Glomerular visceral epithelial cell (primary cell): ENCODE measurements around the gene GPC6.
"Not testable (repeated sequence)": the region's sequence is repeated elsewhere in the genome, so short reads cannot be mapped to it uniquely, and the experiment has no call there.

Experiments
- DNase-seq: peaks from one replicate; pipeline ENCODE4 v3.0.0-alpha.2; 2016; ENCODE audit errors: extremely low spot score

Gene GPC6

DNA sequence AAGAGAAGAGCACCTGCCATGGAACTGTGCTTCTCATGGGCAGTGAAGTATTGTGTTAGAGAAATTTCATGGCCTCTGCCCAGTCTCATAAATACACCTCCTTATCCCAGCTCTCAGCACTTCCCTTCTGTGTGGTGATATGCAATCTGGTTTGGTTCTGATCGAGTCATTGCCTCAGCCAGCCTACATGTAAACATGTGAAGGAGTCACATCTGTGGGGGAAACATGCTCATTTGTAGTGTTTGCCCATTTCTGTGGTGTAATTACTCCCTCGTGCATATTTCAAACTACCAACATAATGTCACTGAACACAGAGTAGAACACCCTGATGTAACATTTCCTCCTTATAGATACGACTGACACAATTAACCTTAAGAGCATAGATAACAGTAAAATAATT, 1069.9 kb downstream of the GPC6 start:
- DNase-seq: no peak

DNA sequence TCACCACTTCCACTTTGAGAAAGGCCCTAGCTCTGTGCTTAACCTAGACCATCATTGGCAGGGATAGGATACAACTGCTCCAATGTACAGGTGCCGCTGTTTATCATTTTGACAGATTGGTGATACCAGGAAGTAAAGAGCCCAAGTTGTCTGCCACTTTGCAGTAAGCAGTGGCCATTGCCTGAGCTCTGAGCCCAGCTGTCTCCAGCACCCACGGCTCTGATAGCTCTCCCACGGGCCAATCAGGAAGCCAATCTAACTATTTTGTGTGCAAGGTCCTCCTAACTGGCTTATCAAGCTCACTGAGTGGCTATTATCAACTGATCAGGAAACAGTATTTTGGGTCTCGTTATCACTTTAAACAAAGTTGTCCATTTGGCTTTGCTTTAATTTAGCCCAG, 1071.7 kb downstream of the GPC6 start:
- DNase-seq: no peak

DNA sequence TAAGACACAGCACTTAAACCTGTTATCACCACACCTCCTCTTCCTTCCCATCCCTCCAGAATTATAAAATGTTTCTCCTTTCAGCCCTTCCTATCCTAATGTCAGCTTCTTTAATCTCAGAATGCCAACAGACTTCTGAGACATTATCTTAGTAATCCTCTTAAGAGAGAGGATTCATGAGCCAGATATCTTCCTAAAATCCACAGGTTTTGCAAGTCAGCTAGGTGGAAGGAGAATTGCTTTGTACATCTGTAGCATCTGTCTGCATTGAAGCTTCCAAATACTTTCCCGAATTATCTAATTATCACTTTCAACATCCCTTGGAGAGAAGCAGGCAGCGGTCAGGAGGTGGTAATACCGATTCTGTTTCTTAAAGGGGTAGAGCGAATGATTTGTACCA, 1073.8 kb downstream of the GPC6 start:
- no peak for DNase-seq

- no peak for DNase-seq
Observed at GRCh38 chr13:94301487-94301886, 1074.9 kb downstream of the GPC6 start.

- DNase-seq: not testable (repeated sequence)
Observed at GRCh38 chr13:94302847-94303565, 1076.4 kb downstream of the GPC6 start.

GRCh38 chr13:94303644-94304174, 1077.1 kb downstream of the GPC6 start:
- DNase-seq: peak; percentile 34

GRCh38 chr13:94305033-94305432, 1078.4 kb downstream of the GPC6 start:
- no peak for DNase-seq

- DNase-seq: peak; percentile 43
Observed at GRCh38 chr13:94305463-94305862, 1078.9 kb downstream of the GPC6 start.

DNA sequence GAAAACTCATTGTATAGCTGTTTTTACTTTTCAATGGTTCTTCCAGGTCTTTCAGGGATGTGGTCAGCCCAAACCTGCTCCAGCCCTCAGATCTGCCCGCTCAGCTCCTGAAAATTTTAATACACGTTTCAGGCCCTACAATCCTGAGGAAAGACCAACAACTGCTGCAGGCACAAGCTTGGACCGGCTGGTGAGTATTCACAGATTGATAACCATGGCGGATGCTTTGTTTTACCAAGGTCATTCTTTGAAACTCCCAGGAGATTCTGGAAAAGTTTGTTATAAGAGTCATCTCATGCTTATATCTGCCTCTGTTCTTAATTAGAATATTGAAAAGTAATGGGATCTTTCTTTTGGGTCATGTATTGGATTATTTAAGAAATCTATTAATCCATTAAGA, 1079.3 kb downstream of the GPC6 start:
- no peak for DNase-seq

DNA sequence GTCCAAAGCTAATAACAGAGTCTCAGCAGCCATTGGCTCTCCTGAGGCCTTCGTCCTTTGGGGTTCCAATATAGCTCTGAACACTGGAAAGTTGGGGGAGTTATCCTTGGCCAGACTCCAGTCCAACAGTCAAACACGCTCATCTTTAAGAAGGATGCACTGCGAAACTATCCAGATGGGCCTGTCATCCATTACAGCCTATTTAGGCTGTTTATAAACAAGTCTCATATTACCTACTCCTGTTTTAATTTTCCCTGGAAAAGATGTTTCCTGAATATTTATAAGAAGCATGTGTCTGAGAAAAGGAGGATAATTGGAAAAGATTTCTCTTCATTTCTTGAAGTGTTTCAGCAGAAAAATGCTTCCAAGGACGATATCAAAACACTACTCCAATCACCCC, 1082.2 kb downstream of the GPC6 start:
- DNase-seq: no peak

DNA sequence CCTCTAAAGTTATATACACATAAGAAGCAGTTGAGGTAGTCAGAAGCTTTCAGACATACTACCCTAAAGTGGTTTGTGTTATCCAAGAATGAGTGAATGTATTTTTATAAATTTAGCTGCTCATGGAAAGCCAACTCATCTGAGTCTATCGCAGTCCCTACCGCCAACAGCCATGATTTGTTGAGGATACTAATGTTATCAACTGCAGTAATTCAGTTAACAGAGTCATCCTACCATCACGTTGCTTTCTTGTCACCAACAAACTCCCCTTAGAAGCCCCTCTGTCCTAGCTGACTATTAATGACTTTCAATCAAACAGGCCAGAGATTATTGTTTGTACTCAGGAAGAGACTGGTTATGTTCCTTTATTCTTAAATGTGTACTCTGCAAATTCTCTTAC, 1083.0 kb downstream of the GPC6 start:
- DNase-seq: no peak

GRCh38 chr13:94309997-94310855, 1083.6 kb downstream of the GPC6 start:
- DNase-seq: peak; percentile 78

GRCh38 chr13:94311893-94312292, 1085.3 kb downstream of the GPC6 start:
- no peak for DNase-seq

GRCh38 chr13:94312511-94313216, 1086.1 kb downstream of the GPC6 start:
- no peak for DNase-seq

DNA sequence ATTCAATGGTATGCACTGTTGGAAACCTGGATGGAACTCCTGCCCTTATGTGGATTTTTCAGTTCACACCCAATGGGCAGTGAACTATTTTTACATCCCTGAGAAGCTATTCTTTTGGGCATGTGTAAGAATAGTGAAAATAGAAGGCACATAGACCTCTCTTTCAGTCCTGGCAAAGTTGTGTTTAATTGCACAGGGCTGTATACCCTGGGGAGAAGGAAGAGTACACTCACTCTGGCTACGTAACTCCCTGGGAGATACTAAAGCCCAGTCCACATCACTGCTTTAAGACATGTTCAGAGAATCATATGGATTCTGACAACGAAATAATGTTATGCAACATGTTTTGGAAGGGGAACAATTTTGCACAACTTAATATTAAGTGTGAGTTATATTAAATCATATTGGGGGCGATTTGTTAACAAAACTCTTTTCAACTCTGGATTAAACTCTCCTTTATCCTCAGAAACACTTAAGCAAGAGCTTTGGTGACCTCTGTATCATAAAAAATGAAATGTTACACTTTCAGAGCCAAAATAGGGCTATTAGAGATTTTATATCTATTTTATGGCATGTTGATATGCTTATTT, 1086.8 kb downstream of the GPC6 start:
- no peak for DNase-seq

- no peak for DNase-seq
Observed at GRCh38 chr13:94313926-94314325, 1087.3 kb downstream of the GPC6 start.

DNA sequence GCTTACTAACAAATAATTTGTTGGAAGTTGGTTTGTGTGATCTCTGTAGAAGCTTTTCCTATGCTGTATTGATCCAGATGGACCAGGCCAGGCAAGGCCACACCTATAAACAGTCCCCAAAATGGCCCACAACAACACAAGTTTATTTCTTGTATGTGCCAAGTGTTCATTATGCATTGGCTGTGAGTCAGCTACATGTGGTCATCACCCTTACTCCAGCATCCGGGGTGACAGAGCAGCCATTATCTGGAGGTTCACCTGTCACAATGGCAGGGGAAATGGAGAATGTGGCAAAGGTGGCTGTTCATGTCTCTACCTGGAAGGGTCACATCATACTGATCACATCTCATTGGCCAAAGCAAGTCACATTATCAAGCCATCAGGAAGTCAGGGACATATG, 1088.6 kb downstream of the GPC6 start:
- DNase-seq: no peak

DNA sequence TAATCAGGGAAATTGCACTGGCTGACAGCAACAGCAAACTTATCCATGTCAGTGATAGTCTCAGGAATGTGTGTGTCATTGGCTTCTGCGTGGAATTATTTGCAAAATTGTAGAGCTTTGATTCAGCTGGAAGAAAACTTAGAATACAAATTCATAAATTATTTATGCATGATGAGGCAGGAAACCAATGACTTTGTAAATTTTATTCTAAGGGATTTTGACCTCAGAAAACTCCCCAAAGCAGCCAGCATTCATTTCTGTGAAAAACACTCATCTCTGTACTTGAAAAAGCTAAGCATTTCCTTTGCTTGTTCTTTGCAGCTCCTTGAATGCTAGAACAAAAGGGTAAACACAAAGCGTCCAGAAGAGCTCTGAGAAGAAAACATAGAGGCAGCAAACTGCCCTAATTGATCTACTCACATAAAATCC, 1090.5 kb downstream of the GPC6 start:
- peak; percentile 17 for DNase-seq

- no peak for DNase-seq
Observed at GRCh38 chr13:94318418-94318817, 1091.8 kb downstream of the GPC6 start.

GRCh38 chr13:94319501-94319900, 1092.9 kb downstream of the GPC6 start:
- DNase-seq: no peak

DNA sequence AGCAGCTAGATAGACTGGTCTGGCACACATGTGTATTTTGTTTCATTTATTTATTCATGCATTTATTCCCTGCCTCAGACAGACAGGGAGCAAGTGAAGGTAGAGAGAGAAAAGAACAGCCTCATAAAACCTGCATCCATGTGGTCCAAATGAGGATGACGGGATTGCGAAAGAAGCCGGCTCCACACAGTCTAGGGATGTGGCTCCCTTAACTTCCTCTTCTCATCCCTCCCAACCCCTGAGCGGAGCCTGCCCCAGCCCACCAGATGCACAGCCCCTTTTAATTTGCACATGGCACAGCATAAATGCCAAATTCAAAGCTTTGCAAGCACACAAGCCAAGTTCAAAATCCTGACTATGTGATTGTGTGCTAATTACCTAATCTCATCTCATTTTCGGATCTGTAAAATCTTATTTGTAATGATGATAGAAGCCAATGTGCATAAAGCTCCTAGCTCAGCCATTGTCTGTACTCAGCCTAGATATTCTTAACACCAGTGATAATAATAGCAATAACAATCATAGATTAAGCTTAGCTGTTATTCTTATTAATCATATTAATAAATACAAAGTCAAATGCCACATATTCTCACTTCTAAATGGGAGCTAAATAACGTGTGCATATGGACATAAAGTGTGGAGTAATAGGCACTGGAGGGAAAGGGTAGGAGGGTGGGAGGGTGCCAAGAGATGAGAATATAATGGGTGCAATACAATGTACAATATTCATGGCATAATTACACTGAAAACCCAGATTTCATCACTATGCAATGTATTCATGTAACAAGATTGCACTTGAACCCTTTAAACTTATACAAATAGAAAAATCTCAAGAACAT, 1096.5 kb downstream of the GPC6 start:
- DNase-seq: no peak
